Measurements from ENCODE around the gene PNLDC1. TPM values are rescaled to one million over a fixed set of nuclear protein-coding genes. Genes with fewer than 3 reads are reported as not detected.
"Not testable (repeated sequence)": the region's sequence is repeated elsewhere in the genome, so short reads cannot be mapped to it uniquely, and the experiment has no call there.

The PNLDC1 gene
- total RNA-seq, 1 experiment from 2014 or later = not detected

GRCh38 chr6:159821726-159822125 is 21.6 kb downstream of the PNLDC1 start:
- no peak for DNase-seq
- Histone ChIP-seq H3K4me3 (ENCODE audit: insufficient read depth, low read depth, low read length) (no peak overlapping the region), H3K36me3 (replicated peaks; ENCODE audit: control insufficient read depth, insufficient read depth, low read length) (no peaks in the 10 kb centered on the region), H3K27me3 (ENCODE audit: control insufficient read depth, insufficient read depth, low read length) (peaks cover 2% of the 10 kb centered on the region; the same call in 1 of the 2 replicates)

- H3K27me3 ChIP-seq (ENCODE audit: control insufficient read depth, insufficient read depth, low read length) = peaks cover 2% of the 10 kb centered on the region; the same call in 1 of the 2 replicates
- no peaks in the 10 kb centered on the region for H3K36me3 ChIP-seq (replicated peaks; ENCODE audit: control insufficient read depth, insufficient read depth, low read length)
- no peak for DNase-seq
- H3K4me3 ChIP-seq (ENCODE audit: insufficient read depth, low read depth, low read length) = no peak overlapping the region
Measured at GRCh38 chr6:159823953-159824352, 23.9 kb downstream of the PNLDC1 start.

- H3K4me3 ChIP-seq (ENCODE audit: insufficient read depth, low read depth, low read length); H3K27me3 ChIP-seq (ENCODE audit: control insufficient read depth, insufficient read depth, low read length); DNase-seq; H3K36me3 ChIP-seq (replicated peaks; ENCODE audit: control insufficient read depth, insufficient read depth, low read length): not testable (repeated sequence)
Measured at GRCh38 chr6:159824690-159825089, 24.6 kb downstream of the PNLDC1 start.

- no peak overlapping the region for H3K4me3 ChIP-seq (ENCODE audit: insufficient read depth, low read depth, low read length)
- no peaks in the 10 kb centered on the region for H3K27me3 ChIP-seq (ENCODE audit: control insufficient read depth, insufficient read depth, low read length)
- H3K36me3 ChIP-seq (replicated peaks; ENCODE audit: control insufficient read depth, insufficient read depth, low read length) = no peaks in the 10 kb centered on the region
- DNase-seq = no peak
Measured at GRCh38 chr6:159826004-159826403, 25.9 kb downstream of the PNLDC1 start.

- Histone ChIP-seq H3K27me3 (ENCODE audit: control insufficient read depth, insufficient read depth, low read length) (no peaks in the 10 kb centered on the region), H3K36me3 (replicated peaks; ENCODE audit: control insufficient read depth, insufficient read depth, low read length) (no peaks in the 10 kb centered on the region), H3K4me3 (ENCODE audit: insufficient read depth, low read depth, low read length) (no peak overlapping the region)
- no peak for DNase-seq
Measured at GRCh38 chr6:159826968-159827647, 27.0 kb downstream of the PNLDC1 start.

- DNase-seq = no peak
- no peaks in the 10 kb centered on the region for H3K27me3 ChIP-seq (ENCODE audit: control insufficient read depth, insufficient read depth, low read length)
- H3K36me3 ChIP-seq (replicated peaks; ENCODE audit: control insufficient read depth, insufficient read depth, low read length) = no peaks in the 10 kb centered on the region
- H3K4me3 ChIP-seq (ENCODE audit: insufficient read depth, low read depth, low read length) = no peak overlapping the region
Measured at GRCh38 chr6:159828074-159828473, 28.0 kb downstream of the PNLDC1 start.

- Histone ChIP-seq H3K36me3 (replicated peaks; ENCODE audit: control insufficient read depth, insufficient read depth, low read length) (no peaks in the 10 kb centered on the region), H3K27me3 (ENCODE audit: control insufficient read depth, insufficient read depth, low read length) (no peaks in the 10 kb centered on the region), H3K4me3 (ENCODE audit: insufficient read depth, low read depth, low read length) (no peak overlapping the region)
- no peak for DNase-seq
Measured at GRCh38 chr6:159829526-159829925, 29.4 kb downstream of the PNLDC1 start.

GRCh38 chr6:159830501-159831372 is 30.7 kb downstream of the PNLDC1 start:
- no peaks in the 10 kb centered on the region for H3K36me3 ChIP-seq (replicated peaks; ENCODE audit: control insufficient read depth, insufficient read depth, low read length)
- DNase-seq = peak; percentile 48
- H3K27me3 ChIP-seq (ENCODE audit: control insufficient read depth, insufficient read depth, low read length) = no peaks in the 10 kb centered on the region
- H3K4me3 ChIP-seq (ENCODE audit: insufficient read depth, low read depth, low read length) = no peak overlapping the region

- no peak for DNase-seq
- no peak overlapping the region for H3K4me3 ChIP-seq (ENCODE audit: insufficient read depth, low read depth, low read length)
Measured at GRCh38 chr6:159831373-159831679, 31.2 kb downstream of the PNLDC1 start.

GRCh38 chr6:159832946-159833345 is 32.9 kb downstream of the PNLDC1 start:
- DNase-seq = no peak
- no peaks in the 10 kb centered on the region for H3K36me3 ChIP-seq (replicated peaks; ENCODE audit: control insufficient read depth, insufficient read depth, low read length)
- no peaks in the 10 kb centered on the region for H3K27me3 ChIP-seq (ENCODE audit: control insufficient read depth, insufficient read depth, low read length)
- no peak overlapping the region for H3K4me3 ChIP-seq (ENCODE audit: insufficient read depth, low read depth, low read length)

More at GRCh38 chr6:159831373-159831679, 31.2 kb downstream of the PNLDC1 start:
- Histone ChIP-seq H3K27me3 (ENCODE audit: control insufficient read depth, insufficient read depth, low read length) (no peaks in the 10 kb centered on the region), H3K36me3 (replicated peaks; ENCODE audit: control insufficient read depth, insufficient read depth, low read length) (no peaks in the 10 kb centered on the region)

GRCh38 chr6:159833556-159833955 is 33.5 kb downstream of the PNLDC1 start:
- no peak overlapping the region for H3K4me3 ChIP-seq (ENCODE audit: insufficient read depth, low read depth, low read length)
- H3K27me3 ChIP-seq (ENCODE audit: control insufficient read depth, insufficient read depth, low read length) = no peaks in the 10 kb centered on the region
- DNase-seq = no peak

GRCh38 chr6:159833997-159834603 is 34.0 kb downstream of the PNLDC1 start:
- no peaks in the 10 kb centered on the region for H3K27me3 ChIP-seq (ENCODE audit: control insufficient read depth, insufficient read depth, low read length)
- H3K4me3 ChIP-seq (ENCODE audit: insufficient read depth, low read depth, low read length) = no peak overlapping the region
- no peaks in the 10 kb centered on the region for H3K36me3 ChIP-seq (replicated peaks; ENCODE audit: control insufficient read depth, insufficient read depth, low read length)
- peak; percentile 25 for DNase-seq

More at GRCh38 chr6:159833556-159833955, 33.5 kb downstream of the PNLDC1 start:
- H3K36me3 ChIP-seq (replicated peaks; ENCODE audit: control insufficient read depth, insufficient read depth, low read length) = no peaks in the 10 kb centered on the region

GRCh38 chr6:159836718-159837490 is 36.8 kb downstream of the PNLDC1 start:
- Histone ChIP-seq H3K4me3 (ENCODE audit: insufficient read depth, low read depth, low read length) (no peak overlapping the region), H3K36me3 (replicated peaks; ENCODE audit: control insufficient read depth, insufficient read depth, low read length) (no peaks in the 10 kb centered on the region), H3K27me3 (ENCODE audit: control insufficient read depth, insufficient read depth, low read length) (no peaks in the 10 kb centered on the region)
- DNase-seq = peak; percentile 50

GRCh38 chr6:159837511-159837910 is 37.4 kb downstream of the PNLDC1 start:
- no peaks in the 10 kb centered on the region for H3K27me3 ChIP-seq (ENCODE audit: control insufficient read depth, insufficient read depth, low read length)
- DNase-seq = no peak
- H3K4me3 ChIP-seq (ENCODE audit: insufficient read depth, low read depth, low read length) = no peak overlapping the region
- no peaks in the 10 kb centered on the region for H3K36me3 ChIP-seq (replicated peaks; ENCODE audit: control insufficient read depth, insufficient read depth, low read length)
